ENCODE results near the gene FOXN4.

The FOXN4 gene

GRCh38 chr12:109346920-109347319 lies 37.8 kb upstream of the FOXN4 start:
- ChIA-PET CTCF (interaction anchor here (0.9 to 1.2 kb wide), 3 partner anchors 9 to 31 kb away, joined by 3 to 5 read pairs (median 3); no protein-coding TSS in a partner anchor), POLR2A (no interaction called here)
- no peak for DNase-seq (ENCODE audit: extremely low spot score)
- TF ChIP-seq CTCF (IDR thresholded peaks at IDR 0.05; ENCODE audit: control extremely low read depth, extremely low read depth, low read depth, missing control alignments): peak; percentile 9

DNA sequence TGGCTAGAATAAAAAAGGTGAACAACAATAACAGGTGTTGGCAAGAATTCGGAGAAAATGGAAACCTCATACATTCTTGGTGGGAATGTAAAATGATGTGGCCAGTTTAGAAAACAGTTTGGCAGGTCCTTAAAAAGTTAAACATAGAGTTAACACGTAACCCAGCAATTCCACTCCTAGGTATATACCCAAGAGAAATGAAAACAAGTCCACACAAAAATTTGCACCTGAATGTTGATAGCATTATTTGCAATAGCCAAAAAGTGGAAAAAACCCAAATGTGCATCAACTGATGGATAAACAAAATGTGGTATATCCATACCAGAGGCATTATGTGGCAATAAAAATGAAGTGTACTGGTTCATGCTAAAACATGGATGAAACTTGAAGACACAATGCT lies 36.3 kb upstream of the FOXN4 start:
- no peak for TF ChIP-seq CTCF (IDR thresholded peaks at IDR 0.05; ENCODE audit: control extremely low read depth, extremely low read depth, low read depth, missing control alignments)

GRCh38 chr12:109343677-109344076 lies 34.6 kb upstream of the FOXN4 start:
- CTCF ChIA-PET: interaction anchor here (1.2 to 1.3 kb wide), 2 partner anchors 44 to 255 kb away, joined by 3 to 4 read pairs; no protein-coding TSS in a partner anchor
- no peak for TF ChIP-seq CTCF (IDR thresholded peaks at IDR 0.05; ENCODE audit: control extremely low read depth, extremely low read depth, low read depth, missing control alignments)
- DNase-seq (ENCODE audit: extremely low spot score): no peak
- POLR2A ChIA-PET: no interaction called here

More for the DNA sequence above, 36.3 kb upstream of the FOXN4 start:
- POLR2A ChIA-PET: no interaction called here
- DNase-seq (ENCODE audit: extremely low spot score): no peak
- CTCF ChIA-PET: no interaction called here

- DNase-seq (ENCODE audit: extremely low spot score): no peak
- ChIA-PET POLR2A (no interaction called here), CTCF (no interaction called here)
- no peak for TF ChIP-seq CTCF (IDR thresholded peaks at IDR 0.05; ENCODE audit: control extremely low read depth, extremely low read depth, low read depth, missing control alignments)
These were observed 27.5 kb upstream of the FOXN4 start for GRCh38 chr12:109336593-109336992.

DNA sequence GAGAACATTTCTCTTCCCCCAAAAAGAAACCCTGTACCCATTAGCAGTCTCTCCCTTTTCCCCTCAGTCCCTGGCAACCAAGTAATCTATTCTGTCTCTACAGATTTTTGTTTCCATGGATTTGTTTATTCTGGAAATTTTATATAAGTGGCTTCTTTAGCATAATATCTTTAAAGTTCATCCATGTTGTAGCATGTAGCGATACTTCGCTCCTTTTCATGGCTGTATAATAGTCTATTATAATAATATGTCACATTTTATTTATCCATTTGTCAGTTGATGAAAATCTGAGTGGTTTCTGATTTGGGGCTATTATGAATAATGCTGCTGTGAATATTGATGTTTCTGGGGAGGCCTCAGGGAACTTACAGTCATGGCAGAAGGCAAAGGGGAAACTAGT lies 25.8 kb upstream of the FOXN4 start:
- TF ChIP-seq CTCF (IDR thresholded peaks at IDR 0.05; ENCODE audit: control extremely low read depth, extremely low read depth, low read depth, missing control alignments): no peak
- ChIA-PET CTCF (no interaction called here), POLR2A (no interaction called here)
- DNase-seq (ENCODE audit: extremely low spot score): no peak

DNA sequence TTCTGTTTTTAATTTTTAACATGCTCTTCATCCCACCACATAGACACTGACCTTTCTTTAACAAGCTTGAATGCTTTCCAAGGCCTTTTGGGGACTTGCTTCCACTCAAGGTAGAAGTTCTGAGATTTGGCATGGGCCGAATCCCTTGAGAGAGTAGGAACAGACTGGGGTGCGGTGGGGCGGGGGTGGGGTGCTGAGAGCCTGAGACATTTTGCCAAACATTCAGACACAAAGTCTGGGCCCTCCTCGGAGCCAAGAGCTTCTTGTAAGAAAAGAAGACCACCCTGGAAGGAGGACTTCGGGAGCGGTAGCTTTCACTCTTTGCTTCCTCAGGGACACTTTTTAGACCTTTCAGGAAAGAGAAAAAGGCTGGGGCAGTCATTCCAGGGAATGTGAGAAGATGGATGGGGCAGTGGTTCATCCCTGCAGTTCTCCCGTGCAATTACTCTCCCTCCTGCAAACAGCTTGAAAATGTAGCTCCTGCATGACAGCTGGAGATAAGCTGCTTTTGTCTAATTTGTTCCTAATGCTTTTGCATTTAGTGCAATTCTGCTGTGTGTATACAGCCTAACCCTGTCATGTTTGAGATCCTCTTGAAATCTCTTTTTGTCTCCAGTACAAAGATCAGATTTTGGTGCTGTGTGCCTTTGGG lies 22.3 kb upstream of the FOXN4 start:
- ChIA-PET CTCF (interaction anchor here (0.8 to 1.2 kb wide), 4 partner anchors 17 to 63 kb away, joined by 3 to 4 read pairs (median 4); no protein-coding TSS in a partner anchor), POLR2A (no interaction called here)
- DNase-seq (ENCODE audit: extremely low spot score): no peak
- TF ChIP-seq CTCF (IDR thresholded peaks at IDR 0.05; ENCODE audit: control extremely low read depth, extremely low read depth, low read depth, missing control alignments): no peak
